ENCODE measurements around the gene FDPS. TPM values are rescaled to one million over a fixed set of nuclear protein-coding genes. Genes with fewer than 3 reads are reported as not detected.

The FDPS gene
- total RNA-seq, 1 experiment from 2014 or later = 449 TPM

DNA sequence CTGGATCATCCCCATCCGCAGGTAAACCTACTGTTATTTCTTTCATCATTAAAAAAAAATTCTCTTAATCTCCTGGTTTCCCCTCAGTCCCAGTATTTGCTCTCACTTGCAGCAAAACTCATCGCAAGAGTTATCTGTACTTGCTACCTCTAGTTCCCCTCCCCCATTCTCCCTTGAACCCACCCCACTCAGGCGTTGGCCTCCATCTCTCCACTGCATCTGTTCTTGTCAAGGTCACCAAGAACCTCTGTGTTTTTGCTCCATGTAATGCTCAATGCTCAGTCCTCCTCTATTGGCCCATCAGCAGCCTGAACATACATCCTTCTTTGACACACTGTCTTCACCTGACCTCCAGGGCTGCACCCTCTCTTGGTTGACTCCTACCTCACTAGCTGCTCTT is 12.0 kb upstream of the FDPS start:
- Histone ChIP-seq H3K27me3 (replicated peaks; ENCODE audit: insufficient read depth, low read depth, low read length, poor library complexity) (peaks cover 22% of the 10 kb centered on the region), H3K4me1 (ENCODE audit: insufficient read depth, low read length, poor library complexity, severe bottlenecking) (no peaks in the 10 kb centered on the region), H3K27ac (ENCODE audit: low read depth, low read length, poor library complexity, severe bottlenecking) (no peak overlapping the region), H3K4me3 (ENCODE audit: low read depth, low read length, poor library complexity, severe bottlenecking) (no peak overlapping the region), H3K9me3 (ENCODE audit: low read depth, low read length, poor library complexity, severe bottlenecking) (no peaks in the 10 kb centered on the region), H3K36me3 (ENCODE audit: insufficient read depth, low read length, poor library complexity, severe bottlenecking) (no peaks in the 10 kb centered on the region)
- TF ChIP-seq, protein P1, sequence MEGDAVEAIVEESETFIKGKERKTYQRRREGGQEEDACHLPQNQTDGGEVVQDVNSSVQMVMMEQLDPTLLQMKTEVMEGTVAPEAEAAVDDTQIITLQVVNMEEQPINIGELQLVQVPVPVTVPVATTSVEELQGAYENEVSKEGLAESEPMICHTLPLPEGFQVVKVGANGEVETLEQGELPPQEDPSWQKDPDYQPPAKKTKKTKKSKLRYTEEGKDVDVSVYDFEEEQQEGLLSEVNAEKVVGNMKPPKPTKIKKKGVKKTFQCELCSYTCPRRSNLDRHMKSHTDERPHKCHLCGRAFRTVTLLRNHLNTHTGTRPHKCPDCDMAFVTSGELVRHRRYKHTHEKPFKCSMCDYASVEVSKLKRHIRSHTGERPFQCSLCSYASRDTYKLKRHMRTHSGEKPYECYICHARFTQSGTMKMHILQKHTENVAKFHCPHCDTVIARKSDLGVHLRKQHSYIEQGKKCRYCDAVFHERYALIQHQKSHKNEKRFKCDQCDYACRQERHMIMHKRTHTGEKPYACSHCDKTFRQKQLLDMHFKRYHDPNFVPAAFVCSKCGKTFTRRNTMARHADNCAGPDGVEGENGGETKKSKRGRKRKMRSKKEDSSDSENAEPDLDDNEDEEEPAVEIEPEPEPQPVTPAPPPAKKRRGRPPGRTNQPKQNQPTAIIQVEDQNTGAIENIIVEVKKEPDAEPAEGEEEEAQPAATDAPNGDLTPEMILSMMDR (conservative IDR thresholded peaks at IDR 0.05; ENCODE audit: low read depth, low read length) = no peak
- no peak for TF ChIP-seq EZH2 (IDR thresholded peaks at IDR 0.05; ENCODE audit: borderline replicate concordance, low read depth, low read length, poor library complexity, severe bottlenecking)
- DNase-seq (ENCODE audit: low spot score) = no peak
- BruUV-seq (replicated peaks) = no TSS peak
- CTCF ChIA-PET = no interaction called here
- intact Hi-C loops (cut with micrococcal nuclease; ENCODE audit: unreplicated experiment) = no loop called here
- POLR2A ChIA-PET (ENCODE audit: low non-redundant PET) = no interaction called here

GRCh38 chr1:155297384-155297783 is 11.3 kb upstream of the FDPS start:
- no peak overlapping the region for H3K27ac ChIP-seq (ENCODE audit: low read depth, low read length, poor library complexity, severe bottlenecking)
- intact Hi-C loops (cut with micrococcal nuclease; ENCODE audit: unreplicated experiment) = no loop called here
- no peak for TF ChIP-seq EZH2 (IDR thresholded peaks at IDR 0.05; ENCODE audit: borderline replicate concordance, low read depth, low read length, poor library complexity, severe bottlenecking)
- TF ChIP-seq, protein P1 (conservative IDR thresholded peaks at IDR 0.05; ENCODE audit: low read depth, low read length) = no peak
- POLR2A ChIA-PET (ENCODE audit: low non-redundant PET) = interaction anchor here (0.6 kb wide), 1 partner anchor 69 kb away, joined by 4 read pairs; no protein-coding TSS in a partner anchor
- H3K4me1 ChIP-seq (ENCODE audit: insufficient read depth, low read length, poor library complexity, severe bottlenecking) = no peaks in the 10 kb centered on the region
- CTCF ChIA-PET = no interaction called here
- DNase-seq (ENCODE audit: low spot score) = no peak
- no TSS peak for BruUV-seq (replicated peaks)
- no peak overlapping the region for H3K4me3 ChIP-seq (ENCODE audit: low read depth, low read length, poor library complexity, severe bottlenecking)
- H3K27me3 ChIP-seq (replicated peaks; ENCODE audit: insufficient read depth, low read depth, low read length, poor library complexity) = peaks cover 22% of the 10 kb centered on the region
- H3K9me3 ChIP-seq (ENCODE audit: low read depth, low read length, poor library complexity, severe bottlenecking) = no peaks in the 10 kb centered on the region
- H3K36me3 ChIP-seq (ENCODE audit: insufficient read depth, low read length, poor library complexity, severe bottlenecking) = no peaks in the 10 kb centered on the region

DNA sequence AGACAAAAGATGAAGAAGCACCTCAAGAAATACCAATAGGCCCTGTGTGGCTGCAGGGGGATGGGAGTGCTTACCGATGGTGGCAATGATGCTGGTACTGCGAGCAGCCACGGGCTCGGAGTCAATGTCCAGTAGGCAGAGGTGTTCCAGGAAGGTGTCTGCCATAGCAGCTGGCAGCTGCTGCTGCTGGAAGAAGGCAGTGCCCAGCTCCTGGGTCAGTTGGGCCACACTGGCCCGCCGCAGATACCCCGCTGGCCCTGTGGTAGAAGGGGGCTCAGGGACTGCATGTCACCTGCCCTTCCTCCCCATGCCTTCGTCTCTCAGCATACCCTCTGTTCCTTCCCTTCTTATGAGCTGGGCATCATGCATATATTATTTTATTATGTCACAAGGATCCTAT is 8.6 kb upstream of the FDPS start:
- Histone ChIP-seq H3K36me3 (ENCODE audit: insufficient read depth, low read length, poor library complexity, severe bottlenecking) (no peaks in the 10 kb centered on the region), H3K4me3 (ENCODE audit: low read depth, low read length, poor library complexity, severe bottlenecking) (no peak overlapping the region), H3K27ac (ENCODE audit: low read depth, low read length, poor library complexity, severe bottlenecking) (no peak overlapping the region), H3K9me3 (ENCODE audit: low read depth, low read length, poor library complexity, severe bottlenecking) (no peaks in the 10 kb centered on the region), H3K27me3 (replicated peaks; ENCODE audit: insufficient read depth, low read depth, low read length, poor library complexity) (peaks cover 11% of the 10 kb centered on the region), H3K4me1 (ENCODE audit: insufficient read depth, low read length, poor library complexity, severe bottlenecking) (peaks cover 3% of the 10 kb centered on the region)
- no TSS peak for BruUV-seq (replicated peaks)
- CTCF ChIA-PET = no interaction called here
- POLR2A ChIA-PET (ENCODE audit: low non-redundant PET) = no interaction called here
- intact Hi-C loops (cut with micrococcal nuclease; ENCODE audit: unreplicated experiment) = no loop called here
- no peak for TF ChIP-seq EZH2 (IDR thresholded peaks at IDR 0.05; ENCODE audit: borderline replicate concordance, low read depth, low read length, poor library complexity, severe bottlenecking)
- TF ChIP-seq, protein P1 (conservative IDR thresholded peaks at IDR 0.05; ENCODE audit: low read depth, low read length) = no peak
- DNase-seq (ENCODE audit: low spot score) = no peak
